HFFc6 (cell line): ENCODE measurements around the gene PARVA. TPM values are rescaled to one million over a fixed set of nuclear protein-coding genes. Genes with fewer than 3 reads are reported as not detected.

Experiments used
- DNase-seq: peaks from one replicate; pipeline ENCODE4 v3.0.0-alpha.2; 2018
- H3K27ac Mint-ChIP-seq: 2 replicates; pipeline ENCODE4 v1.8.0; 2020; ENCODE audit warnings: mild to moderate bottlenecking, mixed read lengths
- H3K27me3 Mint-ChIP-seq: 2 replicates; pipeline ENCODE4 v1.8.0; 2021; ENCODE audit warnings: mild to moderate bottlenecking, moderate library complexity, mixed read lengths; ENCODE audit not compliant: insufficient read depth
- H3K36me3 Mint-ChIP-seq: 2 replicates; pipeline ENCODE4 v1.8.0; 2021; ENCODE audit warnings: low read depth, mixed read lengths
- H3K4me1 Mint-ChIP-seq: 2 replicates; pipeline ENCODE4 v1.8.0; 2020; ENCODE audit warnings: low read depth, mixed read lengths
- H3K4me3 Mint-ChIP-seq: 2 replicates; pipeline ENCODE4 v1.8.0; 2020; ENCODE audit warnings: mild to moderate bottlenecking, moderate library complexity, mixed read lengths
- H3K9me3 Mint-ChIP-seq: 2 replicates; pipeline ENCODE4 v1.8.0; 2020; ENCODE audit warnings: mild to moderate bottlenecking, mixed read lengths
- total RNA-seq, 6 experiments: library from RNA; stranded (reverse); fragmentation: NEBNext Ultra II Directional; extraction: Animal tissue kit (Norgen Biotek cat#: 25700); gene quantifications; 2 replicates in 1 of 6; 3 replicates in 5 of 6; pipeline ENCODE4 v1.2.3, GENCODE V29; 2021
- TF ChIP-seq, protein P1 (sequence below): fragments of 200-600 bp; sonication (generic); IDR thresholded peaks from 2 replicates; pipeline ENCODE4 v1.5.0; 2021; ENCODE audit warnings: antibody characterized with exemption, mild to moderate bottlenecking

PARVA gene
- total RNA-seq, 6 experiments from 2014 or later = 150 to 237 (median 184) TPM

DNA sequence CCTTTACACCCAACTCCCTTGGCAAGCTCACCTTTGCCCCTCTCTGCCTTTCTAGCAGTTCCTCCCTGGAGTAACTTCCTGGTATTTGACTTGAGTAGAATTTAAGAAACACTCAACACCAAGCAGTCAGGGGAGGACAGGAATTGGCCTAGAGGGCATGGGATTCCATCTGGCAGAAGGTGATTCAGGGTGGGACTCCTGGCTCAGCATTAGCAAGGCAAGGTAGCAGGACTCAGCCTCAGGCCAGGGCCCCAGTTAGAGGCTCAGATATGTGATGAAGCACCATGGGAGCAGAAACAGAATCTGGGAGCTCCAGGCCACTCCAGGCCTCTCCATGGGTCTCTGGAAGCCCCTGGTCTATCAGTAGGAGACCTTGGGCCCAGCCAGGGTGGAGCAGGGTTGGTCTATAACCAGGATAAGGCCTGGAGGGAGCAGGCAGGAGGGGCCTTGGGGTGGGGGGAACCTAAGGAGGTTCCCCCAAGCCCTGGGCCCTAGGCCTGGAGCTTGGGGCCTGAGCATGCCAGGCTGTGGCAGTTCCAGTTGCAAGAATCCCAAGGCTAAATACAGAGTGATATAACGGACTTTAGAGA is 148.2 kb downstream of the PARVA start:
- H3K27ac Mint-ChIP-seq = peak overlapping the region; percentile 33; the same call in 1 of the 2 replicates
- DNase-seq = no peak
- no peaks in the 10 kb centered on the region; the same call in 1 of the 2 replicates for H3K27me3 Mint-ChIP-seq
- H3K4me3 Mint-ChIP-seq = no peak overlapping the region
- H3K4me1 Mint-ChIP-seq = peaks cover 61% of the 10 kb centered on the region
- TF ChIP-seq, protein P1, sequence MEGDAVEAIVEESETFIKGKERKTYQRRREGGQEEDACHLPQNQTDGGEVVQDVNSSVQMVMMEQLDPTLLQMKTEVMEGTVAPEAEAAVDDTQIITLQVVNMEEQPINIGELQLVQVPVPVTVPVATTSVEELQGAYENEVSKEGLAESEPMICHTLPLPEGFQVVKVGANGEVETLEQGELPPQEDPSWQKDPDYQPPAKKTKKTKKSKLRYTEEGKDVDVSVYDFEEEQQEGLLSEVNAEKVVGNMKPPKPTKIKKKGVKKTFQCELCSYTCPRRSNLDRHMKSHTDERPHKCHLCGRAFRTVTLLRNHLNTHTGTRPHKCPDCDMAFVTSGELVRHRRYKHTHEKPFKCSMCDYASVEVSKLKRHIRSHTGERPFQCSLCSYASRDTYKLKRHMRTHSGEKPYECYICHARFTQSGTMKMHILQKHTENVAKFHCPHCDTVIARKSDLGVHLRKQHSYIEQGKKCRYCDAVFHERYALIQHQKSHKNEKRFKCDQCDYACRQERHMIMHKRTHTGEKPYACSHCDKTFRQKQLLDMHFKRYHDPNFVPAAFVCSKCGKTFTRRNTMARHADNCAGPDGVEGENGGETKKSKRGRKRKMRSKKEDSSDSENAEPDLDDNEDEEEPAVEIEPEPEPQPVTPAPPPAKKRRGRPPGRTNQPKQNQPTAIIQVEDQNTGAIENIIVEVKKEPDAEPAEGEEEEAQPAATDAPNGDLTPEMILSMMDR = no peak
- H3K9me3 Mint-ChIP-seq = no peaks in the 10 kb centered on the region
- peaks cover 29% of the 10 kb centered on the region for H3K36me3 Mint-ChIP-seq

DNA sequence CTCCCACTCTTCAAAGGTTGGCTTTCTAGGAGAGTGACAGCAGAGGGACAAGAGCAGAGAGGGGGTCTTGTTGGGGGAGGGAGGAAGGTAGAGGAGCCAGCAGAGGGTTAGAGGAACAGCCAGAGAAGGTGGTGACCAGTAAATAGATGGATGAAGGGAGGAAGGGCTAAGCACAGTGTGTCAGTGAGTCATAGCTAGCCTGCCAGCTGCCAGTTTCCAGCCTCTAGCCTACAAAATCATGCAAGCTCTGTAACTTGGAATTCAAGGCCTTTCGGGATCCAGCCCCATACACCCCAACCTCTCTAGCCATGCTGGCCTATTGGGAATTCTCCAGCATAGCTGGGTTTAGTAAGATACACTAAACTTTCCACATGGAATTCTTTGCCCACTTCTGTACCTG is 149.4 kb downstream of the PARVA start:
- TF ChIP-seq, protein P1 = no peak
- Mint-ChIP-seq H3K27me3 (no peaks in the 10 kb centered on the region; the same call in 1 of the 2 replicates), H3K27ac (peak overlapping the region; percentile 72), H3K4me3 (no peak overlapping the region), H3K36me3 (peaks cover 26% of the 10 kb centered on the region), H3K4me1 (peaks cover 68% of the 10 kb centered on the region), H3K9me3 (no peaks in the 10 kb centered on the region)
- peak; percentile 70 for DNase-seq

DNA sequence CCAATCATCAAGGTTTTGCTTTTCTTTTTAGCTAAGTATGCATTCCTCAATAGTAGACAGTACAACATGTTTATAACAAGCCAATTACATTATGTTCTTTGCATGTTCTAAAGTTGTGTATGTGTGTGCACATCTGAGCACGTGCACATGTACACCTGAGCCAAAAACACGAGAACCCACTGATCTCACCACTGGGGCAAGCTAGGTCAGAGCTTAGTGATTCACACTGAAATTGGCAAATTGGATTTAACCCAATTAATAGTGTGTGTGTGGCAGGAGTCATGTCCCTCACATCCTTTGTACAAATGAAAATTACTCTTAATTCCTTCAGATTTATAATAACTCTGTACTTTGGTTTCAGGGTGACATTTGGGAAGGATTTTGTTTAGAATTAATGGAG is 151.1 kb downstream of the PARVA start:
- H3K27me3 Mint-ChIP-seq = no peaks in the 10 kb centered on the region; the same call in 1 of the 2 replicates
- no peak for DNase-seq
- no peaks in the 10 kb centered on the region for H3K9me3 Mint-ChIP-seq
- TF ChIP-seq, protein P1 = no peak
- peaks cover 69% of the 10 kb centered on the region for H3K4me1 Mint-ChIP-seq
- H3K27ac Mint-ChIP-seq = peak overlapping the region; percentile 55; the same call in 1 of the 2 replicates
- no peak overlapping the region for H3K4me3 Mint-ChIP-seq
- H3K36me3 Mint-ChIP-seq = peaks cover 34% of the 10 kb centered on the region

GRCh38 chr11:12529041-12529440 is 151.7 kb downstream of the PARVA start:
- Mint-ChIP-seq H3K27ac (no peak overlapping the region; the same call in 1 of the 2 replicates), H3K4me3 (no peak overlapping the region), H3K27me3 (no peaks in the 10 kb centered on the region; the same call in 1 of the 2 replicates), H3K9me3 (no peaks in the 10 kb centered on the region), H3K36me3 (peaks cover 35% of the 10 kb centered on the region), H3K4me1 (peaks cover 69% of the 10 kb centered on the region)
- TF ChIP-seq, protein P1 = no peak
- DNase-seq = no peak

DNA sequence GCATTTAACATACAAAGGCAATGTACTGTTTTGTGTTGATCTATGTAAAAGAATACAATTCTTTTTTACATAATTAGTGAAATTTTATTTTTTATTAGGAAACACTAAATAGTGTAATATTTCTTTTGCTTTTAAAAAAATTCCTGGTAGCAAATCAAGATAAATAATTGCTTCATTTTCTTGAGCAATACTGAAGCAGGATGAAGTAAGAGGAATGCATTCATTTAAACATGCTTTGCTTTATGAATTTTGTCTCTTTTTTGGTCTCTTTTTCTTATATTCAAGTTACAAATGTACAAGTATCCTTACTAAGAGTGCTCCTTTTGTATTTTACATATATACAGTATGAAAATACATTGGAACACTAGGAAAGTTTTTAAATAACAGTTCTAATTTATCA is 152.4 kb downstream of the PARVA start:
- Mint-ChIP-seq H3K36me3 (peaks cover 37% of the 10 kb centered on the region), H3K4me1 (peaks cover 65% of the 10 kb centered on the region), H3K27me3 (0 out of 2 replicates have a peak, but pooled peaks cover 7% of the 10 kb centered on the region), H3K27ac (no peak overlapping the region), H3K4me3 (no peak overlapping the region), H3K9me3 (no peaks in the 10 kb centered on the region)
- TF ChIP-seq, protein P1 = no peak
- DNase-seq = no peak
